ENCODE results near the gene SMIM23.
"Not testable (repeated sequence)": the region's sequence is repeated elsewhere in the genome, so short reads cannot be mapped to it uniquely, and the experiment has no call there.

The SMIM23 gene

DNA sequence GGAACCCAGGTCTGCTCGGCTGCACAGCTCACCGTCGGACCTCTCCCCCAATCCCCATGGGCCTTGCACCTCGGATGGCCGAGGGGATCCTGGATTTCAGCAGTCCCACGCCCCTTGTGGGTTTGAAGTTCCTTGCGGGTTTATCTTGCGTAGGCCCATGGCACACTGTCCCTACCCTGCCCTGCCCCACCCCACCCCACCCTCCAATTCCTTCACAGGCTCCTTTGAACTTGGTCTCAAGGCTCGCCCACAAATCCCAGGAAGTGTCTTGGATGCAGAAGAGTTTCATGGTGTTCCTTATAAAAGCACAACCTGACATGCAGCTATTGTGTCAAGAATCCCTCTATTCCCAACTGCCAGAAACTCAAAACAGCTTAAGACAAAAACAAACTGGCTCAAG is 11.2 kb upstream of the SMIM23 start:
- no peak for DNase-seq

DNA sequence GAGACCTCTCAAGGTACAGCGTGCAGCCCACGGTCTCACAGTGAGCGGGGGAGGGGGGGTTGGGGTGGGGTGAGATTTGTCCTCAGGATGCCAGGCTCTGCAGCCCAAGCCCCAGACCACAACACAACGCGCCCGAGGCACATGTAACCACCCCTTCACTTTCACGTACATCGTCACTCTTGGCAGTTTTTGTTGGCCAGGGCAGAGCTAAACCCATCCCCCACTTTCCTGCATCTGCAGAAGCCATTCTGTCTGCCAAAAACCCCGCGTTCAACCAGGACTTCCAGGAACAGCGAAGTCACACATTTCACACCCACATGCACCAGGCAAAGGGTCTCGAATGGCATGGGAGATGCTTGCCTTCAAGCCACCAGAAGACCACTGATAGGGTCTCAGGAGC is 9.4 kb upstream of the SMIM23 start:
- no peak for DNase-seq

DNA sequence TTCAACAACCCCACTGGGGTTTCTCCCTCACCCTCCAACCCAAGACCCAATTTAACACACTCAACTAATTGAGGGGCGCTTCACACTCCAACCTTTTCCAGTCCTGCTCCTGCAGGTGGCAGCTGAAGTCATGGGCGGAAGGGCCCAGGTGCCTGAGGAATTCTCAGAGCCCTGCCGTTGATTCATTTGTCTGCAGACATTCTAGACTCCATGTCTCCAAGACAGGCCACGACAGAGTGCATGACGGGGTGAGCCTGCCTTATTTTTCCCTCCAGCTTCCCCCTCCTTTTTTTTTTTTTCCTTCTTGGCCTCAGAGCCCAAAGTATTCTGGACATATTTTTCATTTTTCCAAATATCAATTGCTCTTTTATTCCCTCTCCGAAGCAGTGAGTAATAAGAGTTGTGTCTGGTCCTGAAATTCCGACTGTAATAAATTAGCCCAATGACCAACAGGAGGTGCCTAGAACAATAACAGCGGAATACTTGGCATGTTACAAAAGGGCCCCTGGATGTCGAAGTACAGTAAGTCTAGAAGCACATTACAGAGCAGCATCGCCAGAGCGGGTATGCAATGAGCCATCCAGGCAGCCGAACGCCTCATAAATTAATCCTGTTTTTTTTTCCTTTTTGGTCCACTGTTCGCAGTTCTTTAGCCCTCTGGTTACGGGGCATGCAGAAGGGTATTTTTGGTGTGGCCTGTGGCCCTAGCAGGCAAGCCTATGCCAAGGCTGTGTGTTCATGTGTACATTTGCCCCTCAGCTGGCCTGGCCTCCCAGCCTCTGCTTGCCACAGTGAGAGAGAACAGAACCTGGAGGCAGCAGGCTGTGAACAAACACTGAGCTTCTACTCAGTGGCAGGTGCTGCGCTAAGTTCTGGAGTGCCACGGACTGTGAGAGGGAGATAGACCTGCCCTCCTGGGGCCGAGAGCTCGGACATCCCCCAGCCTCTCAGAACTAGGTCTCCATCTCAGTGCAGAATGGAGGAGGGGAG is 8.6 kb upstream of the SMIM23 start:
- no peak for DNase-seq

DNA sequence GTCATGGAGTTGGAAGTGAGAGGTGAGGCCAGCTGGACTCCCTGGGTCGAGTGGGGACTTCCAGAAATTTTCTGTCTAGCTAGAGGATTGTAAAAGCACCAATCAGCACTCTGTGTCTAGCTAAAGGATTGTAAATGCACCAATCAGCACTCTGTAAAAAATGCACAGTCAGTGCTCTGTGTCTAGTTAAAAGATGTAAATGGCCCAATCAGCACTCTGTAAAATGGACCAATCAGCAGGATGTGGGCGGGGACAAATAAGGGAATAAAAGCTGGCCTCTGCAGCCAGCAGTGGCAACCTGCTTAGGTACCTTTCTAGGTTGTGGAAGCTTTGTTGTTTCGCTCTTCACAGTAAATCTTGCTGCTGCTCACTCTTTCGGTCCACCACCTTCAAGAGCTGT is 3.9 kb upstream of the SMIM23 start:
- not testable (repeated sequence) for DNase-seq

DNA sequence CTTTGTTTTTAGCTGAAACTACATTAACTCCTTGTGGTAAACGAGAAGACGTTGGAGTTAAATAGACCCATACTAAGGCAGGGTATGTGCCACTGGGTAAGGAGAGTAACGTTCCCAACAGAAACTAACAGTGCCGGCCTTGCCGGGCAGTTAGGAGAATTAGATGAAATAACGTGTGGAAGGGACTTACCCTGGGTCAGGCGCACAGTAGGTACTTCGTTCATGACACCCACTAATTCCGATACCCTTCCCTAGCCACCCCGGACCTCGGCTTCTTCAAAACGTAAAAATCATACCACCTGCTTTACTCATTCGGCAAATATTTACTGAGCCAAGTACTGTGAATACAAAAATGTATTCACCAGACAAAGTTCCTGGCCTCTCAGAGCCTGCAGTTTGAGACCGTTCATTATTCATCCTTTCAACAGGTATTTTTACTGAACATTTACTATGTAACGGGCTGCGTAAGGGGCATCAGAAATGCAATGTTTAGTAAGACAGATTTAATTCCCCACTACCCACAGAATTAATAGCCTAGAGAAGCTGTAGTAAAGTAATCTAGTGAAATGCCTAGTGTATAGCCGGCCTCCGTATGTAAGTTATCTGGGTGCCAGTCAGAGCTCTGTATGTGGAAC is 3.2 kb upstream of the SMIM23 start:
- no peak for DNase-seq

DNA sequence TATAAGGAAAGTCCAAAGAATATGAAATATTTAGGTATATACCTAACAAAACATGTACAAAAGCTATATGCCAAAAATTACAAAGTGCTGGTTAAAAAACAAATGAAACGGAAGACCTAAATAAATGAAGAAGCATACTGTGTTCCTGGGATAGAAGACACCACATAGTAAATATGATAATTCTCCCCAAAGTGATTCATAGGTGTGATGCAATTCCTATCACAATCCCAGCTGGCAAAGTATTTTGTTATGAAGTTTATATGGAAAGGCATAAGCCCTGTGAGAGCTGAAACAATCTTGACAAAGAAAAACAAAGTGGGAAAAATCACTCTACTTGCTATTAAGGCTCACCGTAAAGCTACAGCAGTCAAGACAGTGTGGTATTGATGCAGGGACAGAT is 2.6 kb upstream of the SMIM23 start:
- DNase-seq: no peak

DNA sequence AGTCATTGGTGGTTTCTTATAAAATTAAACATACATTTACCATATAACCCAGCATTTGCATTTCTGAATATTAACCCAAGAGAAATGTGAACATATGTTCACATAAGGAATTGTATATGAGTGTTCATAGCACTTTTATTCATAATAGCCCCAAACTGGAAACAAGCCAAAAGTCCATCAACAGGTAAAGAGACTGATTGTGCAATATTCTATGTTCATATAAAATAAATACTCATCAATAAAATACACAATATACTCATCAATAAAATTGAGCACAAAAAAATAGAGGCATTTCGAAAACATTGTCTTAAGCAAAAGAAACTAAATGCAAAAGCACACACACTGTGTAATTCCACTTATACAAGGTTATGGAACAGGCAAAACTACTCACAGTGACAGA is 3.7 kb downstream of the SMIM23 start:
- DNase-seq: no peak

DNA sequence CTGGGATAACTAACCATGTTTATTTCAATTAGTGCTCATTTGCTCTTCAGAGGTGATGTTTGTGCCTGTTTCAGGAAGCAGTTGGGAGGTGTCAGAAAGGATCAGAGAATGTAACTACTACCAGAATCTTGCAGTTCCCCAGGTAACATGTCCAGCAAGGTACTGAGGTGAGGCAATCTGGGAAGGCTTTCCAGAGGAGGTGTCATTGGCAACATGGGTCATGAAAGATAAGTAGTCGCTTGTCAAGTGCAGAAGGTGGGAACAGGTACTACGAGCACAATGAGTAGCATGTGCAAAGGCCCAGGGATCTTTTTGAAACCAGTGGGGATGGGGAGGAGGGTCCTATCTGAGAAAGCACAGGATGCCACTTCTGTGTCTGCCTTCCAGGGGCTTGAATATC is 4.8 kb downstream of the SMIM23 start:
- DNase-seq: no peak

DNA sequence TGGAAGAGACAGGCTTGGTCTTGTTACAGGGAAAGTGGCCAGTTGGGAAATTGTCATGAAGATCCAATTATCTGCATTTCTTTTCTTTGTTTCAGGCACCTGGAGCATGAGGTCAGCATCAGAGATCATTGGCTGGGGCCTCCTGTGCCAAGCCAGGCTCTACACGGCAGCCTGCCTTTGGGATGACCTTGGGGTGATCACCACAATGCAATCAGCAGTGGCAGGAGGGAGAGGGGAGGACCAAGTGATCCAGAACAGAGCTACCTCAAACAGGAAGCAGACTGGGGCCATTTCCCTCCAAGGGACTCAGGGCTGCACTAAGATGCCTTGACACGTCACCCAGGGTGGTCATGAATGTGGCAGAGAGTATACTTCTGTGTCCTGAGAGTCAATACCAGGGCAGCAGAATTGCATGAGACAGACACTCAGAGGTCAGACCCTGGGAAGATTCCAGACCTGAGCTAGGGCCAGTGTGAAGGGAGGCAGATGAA is 8.9 kb downstream of the SMIM23 start:
- no peak for DNase-seq

DNA sequence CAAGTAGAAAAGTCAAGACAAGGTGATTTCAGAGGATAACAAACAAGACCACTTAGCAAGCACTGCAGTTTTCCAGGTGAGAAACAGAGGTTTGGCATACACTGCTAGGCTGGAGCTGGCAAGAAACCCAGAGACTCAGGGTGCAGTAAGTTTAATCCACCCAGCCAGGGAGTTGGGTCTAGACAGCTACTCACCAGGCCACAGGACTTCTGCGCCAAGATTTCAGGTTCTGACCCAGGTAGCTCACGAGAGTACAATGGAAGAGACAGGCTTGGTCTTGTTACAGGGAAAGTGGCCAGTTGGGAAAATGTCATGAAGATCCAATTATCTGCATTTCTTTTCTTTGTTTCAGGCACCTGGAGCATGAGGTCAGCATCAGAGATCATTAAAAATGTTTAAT is 9.8 kb downstream of the SMIM23 start:
- no peak for DNase-seq

DNA sequence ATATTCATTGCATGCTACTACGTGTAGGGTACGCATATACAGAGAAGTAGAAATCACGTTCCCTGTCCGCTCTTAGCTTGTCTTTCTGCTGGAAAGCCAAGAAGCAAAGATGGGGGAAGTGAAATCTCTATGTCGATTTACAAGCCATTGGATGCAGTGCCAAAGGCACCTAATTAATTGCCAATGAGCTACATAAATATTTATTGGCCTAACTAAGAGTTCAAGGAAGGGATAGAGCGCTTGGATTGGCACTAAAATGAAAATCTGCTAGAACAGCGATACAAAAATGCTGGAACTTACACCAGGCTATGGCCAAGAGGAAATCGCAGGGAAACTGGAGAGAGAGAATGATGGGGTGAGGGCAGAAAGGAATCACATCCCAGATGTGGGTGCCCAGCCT is 10.8 kb downstream of the SMIM23 start:
- DNase-seq: no peak

DNA sequence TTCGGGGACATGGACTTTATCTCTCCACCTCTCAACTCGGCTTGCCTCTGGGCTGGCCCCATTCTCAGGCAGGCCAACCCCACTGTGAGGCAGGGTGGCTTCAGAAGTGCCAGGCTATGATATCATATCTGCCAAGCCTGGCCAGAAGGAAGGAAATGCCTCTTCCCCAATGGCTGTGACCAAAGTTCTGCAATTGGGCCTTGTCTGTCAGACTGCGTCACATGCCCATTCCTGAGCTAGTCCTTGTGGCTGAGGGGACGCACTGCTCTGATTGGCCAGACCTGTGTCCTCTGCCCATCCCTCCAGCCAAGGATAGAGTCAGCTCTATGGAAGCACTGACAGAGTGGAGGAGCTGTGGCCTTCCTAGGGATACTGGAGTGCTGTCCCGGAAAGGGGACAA is 11.9 kb downstream of the SMIM23 start:
- no peak for DNase-seq

DNA sequence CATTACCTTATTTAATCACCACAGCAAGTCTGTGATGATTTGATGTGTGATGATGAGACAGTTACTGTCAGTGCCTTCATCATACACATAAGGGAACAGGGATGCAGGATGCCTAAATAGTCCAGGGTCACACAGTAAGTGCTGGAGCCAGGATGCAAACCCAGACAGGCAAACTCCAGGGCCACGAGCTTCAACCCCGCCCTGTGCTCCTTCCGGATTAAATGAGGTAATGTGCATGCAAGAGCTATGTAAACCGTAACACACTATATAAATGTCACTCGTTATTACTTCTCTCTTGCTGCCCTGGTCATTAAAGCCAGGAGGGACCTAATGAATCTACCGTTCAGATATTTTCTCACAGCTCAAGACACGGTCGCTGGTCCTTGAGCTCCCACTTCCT is 12.8 kb downstream of the SMIM23 start:
- DNase-seq: no peak

DNA sequence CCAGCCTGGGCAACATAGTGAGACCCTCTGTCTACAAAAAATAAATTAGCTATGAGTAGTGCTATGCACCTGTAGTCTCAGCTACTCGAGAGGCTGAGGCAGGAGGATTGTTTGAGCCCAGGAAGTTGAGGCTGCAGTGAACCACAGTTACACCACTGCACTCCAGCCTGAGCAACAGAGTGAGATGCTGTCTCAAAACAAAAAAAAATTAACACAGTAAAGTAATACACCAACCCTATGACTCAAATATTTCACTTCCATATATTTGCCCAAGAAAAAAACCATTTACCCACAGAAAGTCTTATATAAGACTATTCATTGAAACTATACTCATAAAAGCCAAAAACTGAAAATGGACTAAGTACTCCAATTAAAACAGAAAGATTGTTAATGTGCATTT is 16.2 kb downstream of the SMIM23 start:
- no peak for DNase-seq

DNA sequence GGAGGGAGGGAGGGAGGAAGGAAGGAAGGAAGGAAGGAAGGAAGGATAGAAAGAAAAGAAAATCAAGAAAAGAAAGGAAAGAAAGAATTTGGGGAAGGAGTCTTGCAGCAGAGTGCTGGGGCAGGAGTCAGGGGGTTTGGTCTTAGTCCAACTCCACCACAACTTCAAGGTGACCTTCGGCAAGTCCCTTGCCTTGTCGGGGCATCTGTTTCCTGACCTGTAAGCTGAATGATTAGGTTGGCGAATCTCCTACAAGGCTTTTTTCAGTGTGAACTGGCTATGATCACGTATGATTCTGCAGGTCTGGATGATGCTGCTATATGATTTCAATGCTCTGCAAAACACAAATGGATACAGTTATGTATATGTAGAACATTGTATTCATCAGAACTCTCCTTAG is 20.1 kb downstream of the SMIM23 start:
- DNase-seq: no peak

DNA sequence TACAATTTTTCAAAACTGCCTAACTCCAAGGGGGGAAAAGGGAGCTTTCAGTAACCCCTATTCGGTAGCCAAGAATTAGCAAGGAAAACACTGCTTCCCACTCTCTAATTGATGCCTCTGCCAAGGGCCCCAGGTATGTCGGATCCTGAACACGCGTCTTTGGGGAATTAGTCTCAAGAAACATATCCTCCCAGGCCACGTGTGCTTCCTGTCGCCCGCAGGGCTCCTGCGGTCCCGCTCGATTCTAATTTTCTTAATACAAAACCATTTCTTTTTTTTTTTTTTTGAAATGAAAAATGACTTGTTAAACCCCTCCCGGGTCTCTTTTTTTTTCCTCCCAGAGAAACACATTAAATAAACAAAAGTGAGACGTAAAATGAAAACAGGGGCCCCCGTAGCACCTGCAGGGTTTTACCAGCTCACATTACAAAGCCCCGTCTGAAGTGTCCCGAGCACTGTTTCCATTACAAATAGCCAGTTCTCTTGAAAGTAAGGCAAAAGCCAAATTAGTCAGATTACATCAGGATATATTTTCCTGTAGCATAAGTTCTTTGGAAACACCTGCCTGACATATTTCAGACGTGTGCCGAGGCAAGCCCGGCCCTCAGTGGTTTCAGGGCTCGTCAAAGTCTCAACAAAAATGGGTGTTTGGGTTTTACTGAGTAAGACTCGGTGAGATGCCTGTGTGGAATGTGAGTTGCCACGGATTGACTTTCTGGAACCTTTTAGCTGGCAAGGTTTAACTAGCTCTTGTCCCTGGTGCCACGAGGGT is 21.5 kb downstream of the SMIM23 start:
- no peak for DNase-seq

DNA sequence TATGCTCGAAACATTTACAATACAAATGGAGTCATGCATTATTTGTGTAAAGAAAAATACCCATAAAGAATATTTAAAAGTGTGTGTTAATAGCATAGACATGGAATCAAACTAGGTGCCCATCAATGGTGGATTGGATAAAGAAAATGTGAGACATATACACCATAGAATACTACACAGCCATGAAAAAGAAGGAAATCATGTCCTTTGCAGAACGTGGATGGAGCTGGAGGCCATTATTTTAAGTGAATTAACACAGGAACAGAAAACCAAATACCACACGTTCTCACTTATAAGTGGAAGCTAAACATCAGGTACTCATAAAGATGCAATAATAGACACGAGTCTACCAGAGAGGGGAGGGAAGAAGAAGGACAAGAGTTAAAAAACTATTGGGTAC is 22.8 kb downstream of the SMIM23 start:
- no peak for DNase-seq

DNA sequence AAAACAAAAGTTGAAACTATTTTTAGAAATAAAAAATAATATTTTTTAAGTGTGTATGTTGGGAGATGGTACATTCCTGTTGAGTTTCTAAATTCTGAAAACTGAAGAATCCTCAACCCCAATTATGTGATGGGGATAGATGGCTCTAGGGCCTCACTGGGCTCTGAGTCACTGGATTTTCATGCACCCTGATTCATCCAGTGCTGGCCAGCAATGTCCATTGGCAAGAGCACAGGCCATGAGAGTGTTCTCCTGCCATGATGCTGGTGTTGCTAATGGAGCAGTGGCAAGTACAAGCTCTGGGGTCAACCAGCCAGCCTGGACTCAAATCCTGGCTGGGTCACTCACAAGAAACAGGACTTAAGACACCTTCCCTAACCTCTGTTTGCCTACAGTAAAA is 23.3 kb downstream of the SMIM23 start:
- no peak for DNase-seq

DNA sequence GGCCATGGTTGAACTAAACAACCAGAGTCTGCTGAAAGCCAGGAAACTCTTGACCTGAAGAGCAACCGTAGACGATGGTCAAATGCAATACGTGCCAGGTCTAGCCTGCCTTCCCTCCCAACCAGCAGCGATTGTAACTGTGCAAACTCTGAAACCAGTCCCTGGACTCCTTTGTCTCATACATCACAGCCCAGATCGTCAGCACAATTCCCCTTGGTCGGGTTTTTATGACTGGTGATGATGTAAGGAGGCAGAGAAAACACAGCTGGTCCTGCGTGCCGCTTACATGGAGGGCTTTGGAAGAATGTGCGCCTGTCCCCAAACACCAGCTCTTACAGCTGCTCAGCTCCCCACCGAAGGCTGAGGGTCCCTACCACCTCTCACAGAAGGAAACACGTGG is 24.6 kb downstream of the SMIM23 start:
- DNase-seq: no peak

DNA sequence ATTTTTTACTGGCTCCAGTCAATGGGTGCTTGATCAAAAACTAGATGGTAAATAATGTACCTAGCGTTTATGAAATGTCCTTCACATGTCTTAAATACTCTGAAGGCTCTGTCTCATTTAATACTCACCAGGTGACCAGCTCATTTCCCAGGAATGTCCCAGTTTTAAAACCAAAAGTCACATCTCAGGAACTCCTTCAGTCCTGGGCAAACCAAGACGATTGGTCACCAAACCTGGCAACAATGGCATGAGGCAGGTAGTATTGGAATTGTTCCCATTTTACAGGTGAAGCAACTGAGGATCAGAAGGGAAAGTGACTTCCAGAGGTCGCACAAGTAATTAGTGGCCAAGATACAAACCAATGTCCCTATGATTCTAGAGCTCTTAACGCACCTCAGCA is 27.7 kb downstream of the SMIM23 start:
- DNase-seq: no peak

DNA sequence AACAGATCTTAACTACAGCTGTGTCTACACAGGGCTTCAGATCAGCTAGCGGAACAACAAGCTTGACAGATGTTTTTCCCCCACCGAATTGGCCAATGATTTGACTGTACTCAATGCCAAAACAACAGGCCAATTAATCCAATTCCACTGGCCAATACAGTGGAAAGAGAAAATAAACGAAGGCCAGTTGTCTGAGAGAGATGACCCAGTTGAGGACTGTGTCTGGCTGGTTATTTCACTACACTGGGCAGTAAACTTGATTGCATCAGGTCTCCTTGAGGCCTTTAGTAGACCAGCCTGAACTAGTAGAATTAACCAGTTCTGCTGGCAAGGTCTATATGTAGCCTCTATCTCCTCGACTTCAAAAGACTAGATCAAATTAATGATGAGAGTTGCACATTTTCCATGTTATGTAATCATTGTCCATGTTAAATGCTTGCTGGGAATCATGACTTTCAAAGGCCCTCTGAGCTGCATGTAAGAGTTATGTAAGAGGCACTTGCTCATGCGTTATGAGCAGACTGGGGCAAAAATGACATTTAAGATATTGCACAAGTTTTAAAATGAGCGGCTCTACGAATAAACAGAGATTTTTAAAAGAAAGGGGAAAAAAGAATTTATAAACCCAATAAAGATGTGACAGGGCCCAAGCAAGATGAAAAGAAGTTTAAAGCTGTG is 28.3 kb downstream of the SMIM23 start:
- DNase-seq: no peak

DNA sequence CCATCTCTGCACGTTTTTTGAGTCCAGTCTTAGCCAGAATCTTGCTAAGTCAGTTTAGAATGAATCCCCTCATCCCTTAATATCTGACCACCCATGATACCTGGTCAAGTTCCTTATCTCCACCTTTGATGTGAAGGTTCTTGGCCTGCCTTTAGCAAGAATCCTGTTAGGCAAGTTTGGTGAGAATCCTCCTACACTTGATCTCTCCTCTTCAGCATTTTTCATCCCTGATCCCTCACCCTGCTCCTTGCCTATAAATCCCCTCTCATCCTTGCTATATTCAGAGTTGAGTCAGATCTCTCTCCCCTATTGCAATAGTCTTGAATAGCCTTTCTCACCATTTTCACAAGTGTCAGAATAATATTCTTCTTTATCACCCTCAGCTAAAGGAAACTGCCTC is 31.0 kb downstream of the SMIM23 start:
- DNase-seq: no peak

DNA sequence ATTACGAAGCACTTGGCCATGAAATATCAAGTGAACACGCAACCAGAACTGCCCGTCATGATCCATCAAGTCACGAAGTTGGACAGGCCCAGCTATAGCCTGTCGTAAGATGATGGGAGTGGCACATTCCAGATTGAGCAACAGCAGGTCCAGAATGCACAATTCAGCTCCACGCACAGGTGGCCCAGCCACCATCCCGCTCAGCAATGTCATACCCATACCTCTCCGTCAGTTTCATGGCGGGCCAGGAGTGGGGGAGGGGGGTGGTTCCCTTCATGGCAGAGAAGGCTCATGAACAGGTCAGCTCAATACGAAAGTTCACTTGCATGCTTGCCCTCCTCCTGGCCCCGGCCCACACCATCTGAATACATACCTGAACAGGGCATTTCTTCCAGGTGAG is 34.9 kb downstream of the SMIM23 start:
- DNase-seq: no peak

Data from NCI-H187 (cell line).